NB4 (cell line): ENCODE data around the gene RASA2.

Experiments used
- DNase-seq: peaks from one replicate; pipeline ENCODE4 v3.0.0; 2010; ENCODE audit warnings: low read depth
- H3K4me3 ChIP-seq: one replicate; pipeline ENCODE4 v1.5.1; 2011; ENCODE audit warnings: mild to moderate bottlenecking, low read depth, low read length, moderate library complexity
- CTCF ChIP-seq: IDR thresholded peaks from one replicate; pipeline ENCODE4 v1.5.1; 2012; ENCODE audit warnings: low read depth, low read length
- MAX ChIP-seq: IDR thresholded peaks from 2 replicates; pipeline ENCODE4 v1.6.1; 2011; ENCODE audit warnings: low read depth, low read length
- MYC ChIP-seq: IDR thresholded peaks from 2 replicates; pipeline ENCODE4 v1.6.1; 2011; ENCODE audit warnings: low read depth, low read length
- POLR2A ChIP-seq: IDR thresholded peaks from 2 replicates; pipeline ENCODE4 v1.6.1; 2011; ENCODE audit warnings: mild to moderate bottlenecking; ENCODE audit not compliant: insufficient read length; ENCODE audit errors: extremely low read depth

RASA2 gene

GRCh38 chr3:141448606-141449220 lies 38.1 kb upstream of the RASA2 start:
- no peak for DNase-seq

GRCh38 chr3:141449424-141449823 lies 37.4 kb upstream of the RASA2 start:
- TF ChIP-seq MAX: no peak
- TF ChIP-seq POLR2A: no peak
- no peak for TF ChIP-seq CTCF
- no peak overlapping the region for H3K4me3 ChIP-seq
- DNase-seq: no peak

More at GRCh38 chr3:141448606-141449220, 38.1 kb upstream of the RASA2 start:
- no peak overlapping the region for H3K4me3 ChIP-seq
- TF ChIP-seq MAX: no peak
- TF ChIP-seq CTCF: no peak
- no peak for TF ChIP-seq POLR2A
- TF ChIP-seq MYC: no peak

GRCh38 chr3:141450727-141451375 lies 36.0 kb upstream of the RASA2 start:
- no peak for DNase-seq
- TF ChIP-seq MAX (no peak), POLR2A (no peak), MYC (no peak), CTCF (no peak)

GRCh38 chr3:141452045-141452444 lies 34.8 kb upstream of the RASA2 start:
- H3K4me3 ChIP-seq: no peak overlapping the region
- DNase-seq: peak; percentile 86
- no peak for TF ChIP-seq POLR2A
- TF ChIP-seq MYC: no peak
- TF ChIP-seq CTCF: peak; percentile 48
- no peak for TF ChIP-seq MAX

More at GRCh38 chr3:141450727-141451375, 36.0 kb upstream of the RASA2 start:
- H3K4me3 ChIP-seq: no peak overlapping the region

- DNase-seq: no peak
- TF ChIP-seq POLR2A: no peak
- no peak for TF ChIP-seq MAX
- no peak for TF ChIP-seq MYC
- no peak for TF ChIP-seq CTCF
Observed at GRCh38 chr3:141452773-141453172, 34.1 kb upstream of the RASA2 start.

GRCh38 chr3:141454054-141454453 lies 32.8 kb upstream of the RASA2 start:
- no peak for DNase-seq
- no peak overlapping the region for H3K4me3 ChIP-seq
- TF ChIP-seq CTCF (no peak), POLR2A (no peak), MYC (no peak), MAX (no peak)

More at GRCh38 chr3:141452773-141453172, 34.1 kb upstream of the RASA2 start:
- H3K4me3 ChIP-seq: no peak overlapping the region
